BLaER1 treated with 17β-estradiol and CSF1 and Interleukin-3, amounts not matched to agents 10 nM and 100 nM (cell line): ENCODE data around the gene OGT.
A peak's percentile ranks its signal among the peaks of the same experiment; 100 is the strongest.

ENCODE experiments used
- H3K27ac ChIP-seq, 11 experiments: shearing (Covaris generic); formaldehyde crosslinking; 2 replicates each; pipeline ENCODE4 v1.8.1; 2022
- H3K27me3 ChIP-seq, 11 experiments: shearing (Covaris generic); formaldehyde crosslinking; 2 replicates each; pipeline ENCODE4 v1.8.1; 2022
- H3K36me3 ChIP-seq, 11 experiments: shearing (Covaris generic); formaldehyde crosslinking; 2 replicates each; pipeline ENCODE4 v1.8.1; 2022
- H3K4me1 ChIP-seq, 10 experiments: shearing (Covaris generic); formaldehyde crosslinking; 2 replicates each; pipeline ENCODE4 v1.8.1; 2022
- H3K4me2 ChIP-seq, 11 experiments: shearing (Covaris generic); formaldehyde crosslinking; 2 replicates each; pipeline ENCODE4 v1.8.1; 2022
- H3K4me3 ChIP-seq, 10 experiments: shearing (Covaris generic); formaldehyde crosslinking; 2 replicates each; pipeline ENCODE4 v1.8.1; 2022
- H3K9ac ChIP-seq, 11 experiments: shearing (Covaris generic); formaldehyde crosslinking; 2 replicates each; pipeline ENCODE4 v1.8.1; 2022
- H3K9me3 ChIP-seq, 11 experiments: shearing (Covaris generic); formaldehyde crosslinking; replicated peaks in 1 of 11; 2 replicates each; pipeline ENCODE4 v1.8.1; 2022
- H4K20me1 ChIP-seq, 11 experiments: shearing (Covaris generic); formaldehyde crosslinking; 2 replicates each; pipeline ENCODE4 v1.8.1; 2022
- Cebpa-rat ChIP-seq, 11 experiments: shearing (Covaris generic); IDR thresholded peaks; 2 replicates each; pipeline ENCODE4 v1.8.1; 2022

Gene OGT

DNA sequence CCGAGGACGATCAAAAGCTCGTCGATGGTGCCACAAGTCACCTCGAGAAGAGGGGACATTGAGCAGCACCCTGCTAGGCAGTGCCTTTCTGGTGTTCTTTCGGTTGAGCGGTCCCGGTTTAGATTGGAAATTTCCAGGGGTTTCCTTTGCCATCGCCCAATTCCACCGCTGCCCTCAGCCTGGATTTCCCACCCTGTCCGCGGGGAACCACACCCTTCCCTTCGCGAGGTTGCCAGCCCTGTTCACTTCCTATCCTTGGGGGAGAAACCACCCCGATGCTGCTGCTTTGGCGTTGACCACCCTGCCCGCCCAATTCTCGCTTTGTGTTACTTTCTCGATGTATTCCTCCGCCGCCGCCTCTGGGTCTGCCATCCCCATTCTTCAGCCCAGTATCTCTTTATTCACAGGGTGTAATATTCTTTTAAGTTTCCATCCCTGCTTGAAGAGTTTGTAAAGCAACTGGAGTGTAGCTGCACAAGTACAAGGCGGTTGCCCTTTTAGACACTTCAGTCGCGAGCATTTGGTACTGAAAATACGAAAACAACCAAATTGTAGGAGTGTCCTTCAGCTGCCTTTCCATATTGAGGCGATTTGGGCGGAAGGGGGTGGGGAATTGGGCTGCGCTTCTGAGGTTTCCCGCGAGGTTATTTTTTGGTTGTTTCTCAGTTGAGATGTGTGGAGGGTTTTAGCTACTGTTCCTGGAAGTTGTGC is 1.1 kb downstream of the OGT start:
- peaks cover 46 to 56% (median 51%) of the 10 kb centered on the region in 11 experiments for H4K20me1 ChIP-seq
- peaks cover 3 to 29% (median 18%) of the 10 kb centered on the region in 11 experiments; a peak in 13 of 22 replicates for H3K36me3 ChIP-seq
- peaks cover 9 to 41% (median 24%) of the 10 kb centered on the region in 10 experiments for H3K4me1 ChIP-seq
- H3K27ac ChIP-seq = peak overlapping the region; percentile 82 to 97 (median 94)
- peaks cover 15 to 74% (median 56%) of the 10 kb centered on the region in 11 experiments; a peak in 21 of 22 replicates for H3K27me3 ChIP-seq
- no peak for TF ChIP-seq Cebpa-rat (IDR thresholded peaks at IDR 0.05)
- H3K9ac ChIP-seq = peak overlapping the region; percentile 89 to 96 (median 93)
- peak overlapping the region; percentile 71 to 94 (median 84) for H3K4me3 ChIP-seq
- H3K4me2 ChIP-seq = peak overlapping the region; percentile 65 to 85 (median 78); a peak in 21 of 22 replicates
- H3K9me3 ChIP-seq = peaks cover 12 to 45% (median 25%) of the 10 kb centered on the region in 11 experiments; a peak in 20 of 22 replicates

DNA sequence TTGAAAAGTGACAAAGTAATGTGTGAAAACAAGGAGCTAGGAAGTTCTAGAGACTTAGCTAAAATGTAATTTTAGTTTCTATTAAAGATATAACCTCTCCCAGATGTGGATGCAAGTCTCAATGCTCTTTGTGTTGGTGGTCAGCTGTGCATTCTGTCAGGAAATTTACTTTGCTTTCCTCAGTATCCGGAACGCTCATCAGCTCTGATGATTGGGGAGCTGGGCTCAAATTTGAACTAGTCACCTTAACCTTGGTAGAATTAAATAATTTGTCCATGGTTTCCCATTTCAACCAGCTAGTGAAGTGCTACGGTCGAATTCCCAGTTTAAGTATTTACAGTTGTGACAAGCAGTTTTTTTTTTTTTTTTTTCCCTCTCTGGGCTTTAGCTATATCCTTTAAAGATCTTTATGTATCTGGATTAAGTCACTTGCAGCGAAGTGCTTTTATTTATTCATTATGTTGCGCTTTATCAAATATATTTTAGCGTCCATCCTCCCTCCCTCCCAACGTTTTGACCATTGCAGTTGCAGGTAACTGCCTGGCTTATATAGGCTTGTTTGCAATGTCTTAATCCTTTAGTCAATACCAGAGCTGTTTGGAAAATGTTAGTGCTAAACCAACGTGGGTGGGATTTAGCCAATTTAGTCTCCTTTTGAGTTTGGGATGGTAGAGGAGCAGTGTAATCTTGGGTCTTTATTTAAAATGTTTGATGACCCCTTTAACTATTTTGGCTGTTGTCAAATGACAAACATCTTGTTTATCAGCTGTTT is 2.1 kb downstream of the OGT start:
- Histone ChIP-seq H3K4me3 (peak overlapping the region; percentile 71 to 94 (median 84)), H3K9ac (peak overlapping the region; percentile 89 to 96 (median 93)), H3K4me1 (peaks cover 17 to 50% (median 32%) of the 10 kb centered on the region in 10 experiments), H3K27ac (peak overlapping the region; percentile 82 to 97 (median 94); a peak in 21 of 22 replicates), H3K36me3 (peaks cover 6 to 39% (median 27%) of the 10 kb centered on the region in 11 experiments; a peak in 15 of 22 replicates), H4K20me1 (peaks cover 56 to 66% (median 61%) of the 10 kb centered on the region in 11 experiments), H3K27me3 (peaks cover 13 to 79% (median 65%) of the 10 kb centered on the region in 11 experiments; a peak in 21 of 22 replicates), H3K9me3 (peaks cover 3 to 36% (median 16%) of the 10 kb centered on the region in 11 experiments; a peak in 18 of 22 replicates), H3K4me2 (peak overlapping the region; percentile 65 to 85 (median 78))
- no peak for TF ChIP-seq Cebpa-rat (IDR thresholded peaks at IDR 0.05)

DNA sequence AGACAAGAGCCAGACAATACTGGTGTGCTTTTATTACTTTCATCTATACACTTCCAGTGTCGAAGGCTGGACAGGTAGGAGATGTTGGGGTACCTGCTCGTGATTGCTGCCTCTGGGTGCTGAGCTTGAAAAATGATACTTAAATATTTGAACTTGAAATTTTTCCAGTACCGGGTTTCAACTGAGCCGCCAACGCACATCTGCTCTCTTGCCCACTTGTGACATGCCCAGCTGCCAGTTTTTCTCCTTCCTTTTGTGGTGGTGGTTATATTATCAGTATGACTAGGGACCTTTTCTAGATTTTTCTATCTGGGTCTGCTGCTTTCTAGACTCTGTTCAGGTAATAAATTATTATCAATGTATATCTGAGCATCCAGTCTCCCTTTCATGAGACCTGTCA is 3.4 kb downstream of the OGT start:
- Histone ChIP-seq H3K36me3 (peaks cover 6 to 44% (median 30%) of the 10 kb centered on the region in 11 experiments; a peak in 15 of 22 replicates), H4K20me1 (peaks cover 69 to 79% (median 74%) of the 10 kb centered on the region in 11 experiments), H3K4me1 (peaks cover 27 to 60% (median 43%) of the 10 kb centered on the region in 10 experiments), H3K9ac (peak overlapping the region in 7 of 11 experiments; percentile 6 to 89 (median 19); a peak in 7 of 22 replicates), H3K27me3 (peaks cover 13 to 87% (median 74%) of the 10 kb centered on the region in 11 experiments; a peak in 21 of 22 replicates), H3K4me3 (peak overlapping the region; percentile 71 to 94 (median 84); a peak in 16 of 20 replicates), H3K27ac (no peak overlapping the region), H3K9me3 (peaks cover 0 to 30% (median 10%) of the 10 kb centered on the region in 11 experiments; a peak in 11 of 22 replicates), H3K4me2 (peak overlapping the region; percentile 49 to 84 (median 73))
- no peak for TF ChIP-seq Cebpa-rat (IDR thresholded peaks at IDR 0.05)

DNA sequence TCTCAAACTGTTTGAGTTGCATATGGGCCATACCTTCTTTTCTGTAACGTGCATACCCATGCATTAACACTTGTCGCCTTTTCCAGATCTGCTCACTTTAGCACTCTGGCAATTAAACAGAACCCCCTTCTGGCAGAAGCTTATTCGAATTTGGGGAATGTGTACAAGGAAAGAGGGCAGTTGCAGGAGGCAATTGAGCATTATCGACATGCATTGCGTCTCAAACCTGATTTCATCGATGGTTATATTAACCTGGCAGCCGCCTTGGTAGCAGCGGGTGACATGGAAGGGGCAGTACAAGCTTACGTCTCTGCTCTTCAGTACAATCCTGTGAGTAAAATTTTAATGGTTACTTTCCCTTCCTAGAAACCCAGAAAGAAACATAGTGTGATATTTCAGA is 4.8 kb downstream of the OGT start:
- peaks cover 22 to 88% (median 80%) of the 10 kb centered on the region in 11 experiments; a peak in 21 of 22 replicates for H3K27me3 ChIP-seq
- peaks cover 29 to 65% (median 49%) of the 10 kb centered on the region in 10 experiments for H3K4me1 ChIP-seq
- no peak overlapping the region for H3K4me3 ChIP-seq
- no peak overlapping the region for H3K27ac ChIP-seq
- peaks cover 0 to 18% (median 8%) of the 10 kb centered on the region in 11 experiments; a peak in 11 of 22 replicates for H3K9me3 ChIP-seq
- TF ChIP-seq Cebpa-rat (IDR thresholded peaks at IDR 0.05) = no peak
- peak overlapping the region in 5 of 11 experiments; percentile 5 to 80 (median 12); a peak in 3 of 22 replicates for H3K4me2 ChIP-seq
- no peak overlapping the region for H3K9ac ChIP-seq
- peaks cover 84 to 94% (median 88%) of the 10 kb centered on the region in 11 experiments for H4K20me1 ChIP-seq
- H3K36me3 ChIP-seq = peaks cover 6 to 54% (median 30%) of the 10 kb centered on the region in 11 experiments; a peak in 15 of 22 replicates

DNA sequence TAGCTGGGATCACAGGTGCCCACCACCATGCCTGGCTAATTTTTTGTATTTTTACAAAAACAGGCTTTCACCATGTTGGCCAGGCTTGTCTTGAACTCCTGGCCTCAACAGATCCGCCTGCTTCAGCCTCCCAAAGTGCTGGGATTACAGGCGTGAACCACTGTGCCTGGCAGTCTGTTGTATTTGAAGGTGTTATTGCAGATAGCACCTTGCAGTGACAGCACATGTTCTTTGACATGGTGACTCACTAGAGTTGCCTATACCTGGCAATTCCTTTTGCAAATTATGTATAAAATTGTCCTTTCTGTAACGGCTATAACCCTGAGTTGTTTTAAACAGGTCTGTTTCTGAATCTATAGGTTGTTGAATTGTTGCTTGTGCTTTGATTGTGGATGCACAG is 7.9 kb downstream of the OGT start:
- Histone ChIP-seq H3K4me1 (peaks cover 29 to 86% (median 49%) of the 10 kb centered on the region in 10 experiments), H3K9ac (peak overlapping the region in 4 of 11 experiments; percentile 2 to 53 (median 48); a peak in 6 of 22 replicates), H3K4me3 (0 out of 20 replicates have a peak overlapping the region, but pooled peaks of 1 of the 10 experiments have one; percentile 9), H3K4me2 (peak overlapping the region; percentile 18 to 80 (median 63)), H4K20me1 (peaks cover 96 to 100% (median 100%) of the 10 kb centered on the region in 11 experiments), H3K27ac (peak overlapping the region in 9 of 11 experiments; percentile 2 to 77 (median 41); a peak in 10 of 22 replicates), H3K27me3 (peaks cover 34 to 96% (median 87%) of the 10 kb centered on the region in 11 experiments), H3K9me3 (no peaks in the 10 kb centered on the region), H3K36me3 (peaks cover 26 to 85% (median 57%) of the 10 kb centered on the region in 11 experiments)
- TF ChIP-seq Cebpa-rat (IDR thresholded peaks at IDR 0.05) = no peak

DNA sequence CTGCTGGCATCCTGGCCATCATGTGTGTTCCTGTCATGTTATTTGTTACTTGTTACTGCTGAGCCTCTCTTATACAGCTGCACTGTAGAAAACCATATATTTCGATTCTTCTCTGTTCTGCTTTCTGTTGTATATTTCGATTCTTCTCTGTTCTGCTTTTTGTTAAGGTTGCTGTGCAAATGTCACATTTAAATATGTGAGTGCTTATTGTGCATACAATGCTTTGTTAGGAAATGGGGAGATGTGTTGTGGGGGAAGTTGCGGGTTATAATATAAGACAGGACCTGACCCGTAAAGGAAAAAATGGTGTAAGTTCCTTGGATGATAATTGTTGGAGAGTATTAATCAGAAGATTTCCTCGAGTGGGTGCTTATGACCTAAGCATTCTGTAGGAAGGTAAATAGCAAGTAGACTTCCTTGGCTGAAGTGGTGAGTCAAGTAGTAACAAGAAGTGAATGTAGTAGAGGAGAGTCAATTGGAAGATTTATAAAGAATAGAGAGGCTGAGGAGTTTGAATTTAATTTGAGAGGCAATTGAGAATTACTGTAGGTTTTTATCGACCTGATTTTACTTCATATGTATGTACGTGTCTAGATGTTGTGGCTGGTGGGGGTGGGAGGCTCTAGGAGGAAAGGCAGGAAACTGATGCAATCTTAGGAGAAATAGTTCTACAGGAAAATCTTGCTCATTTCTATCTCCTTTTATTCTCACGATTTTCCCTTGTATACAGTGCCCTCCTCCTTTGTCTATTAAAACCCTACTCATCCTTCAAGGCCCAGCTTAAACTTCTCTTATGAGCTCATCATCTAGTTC is 8.5 kb downstream of the OGT start:
- Histone ChIP-seq H3K36me3 (peaks cover 33 to 87% (median 63%) of the 10 kb centered on the region in 11 experiments), H3K9ac (peak overlapping the region in 7 of 11 experiments; percentile 4 to 61 (median 41); a peak in 12 of 22 replicates), H3K4me2 (peak overlapping the region; percentile 18 to 80 (median 63)), H3K27ac (peak overlapping the region in 9 of 11 experiments; percentile 41 to 77 (median 60); a peak in 17 of 22 replicates), H4K20me1 (peaks cover 93 to 100% (median 100%) of the 10 kb centered on the region in 11 experiments), H3K27me3 (peaks cover 39 to 96% (median 87%) of the 10 kb centered on the region in 11 experiments), H3K4me1 (peaks cover 22 to 81% (median 44%) of the 10 kb centered on the region in 10 experiments), H3K4me3 (peak overlapping the region in 7 of 10 experiments; percentile 9 to 49 (median 40); a peak in 9 of 20 replicates), H3K9me3 (no peaks in the 10 kb centered on the region)
- no peak for TF ChIP-seq Cebpa-rat (IDR thresholded peaks at IDR 0.05)

DNA sequence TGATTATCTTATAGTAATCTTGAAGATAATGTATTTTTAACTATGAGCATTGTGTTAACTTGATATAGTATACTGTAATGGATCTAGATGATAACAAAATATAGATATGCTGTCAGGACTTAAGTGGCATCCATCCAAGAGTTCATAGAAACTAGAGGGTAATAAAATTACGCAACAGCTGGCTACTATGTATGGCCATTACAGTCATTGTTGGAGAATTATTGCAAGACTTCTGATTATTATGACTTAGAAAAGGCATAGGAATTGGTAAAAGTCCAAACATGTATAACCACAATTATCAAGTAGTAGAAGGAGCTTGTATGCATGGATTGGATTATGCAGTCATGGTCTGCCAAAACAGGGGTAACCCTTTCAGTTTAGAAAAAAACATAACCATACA is 9.5 kb downstream of the OGT start:
- Histone ChIP-seq H3K4me2 (peak overlapping the region in 9 of 11 experiments; percentile 48 to 75 (median 70); a peak in 15 of 22 replicates), H3K36me3 (peaks cover 42 to 88% (median 70%) of the 10 kb centered on the region in 11 experiments), H3K9me3 (no peaks in the 10 kb centered on the region), H3K27me3 (peaks cover 49 to 97% (median 91%) of the 10 kb centered on the region in 11 experiments), H4K20me1 (peaks cover 92 to 100% (median 100%) of the 10 kb centered on the region in 11 experiments), H3K9ac (no peak overlapping the region), H3K27ac (peak overlapping the region in 5 of 11 experiments; percentile 41 to 77 (median 66); a peak in 5 of 22 replicates), H3K4me1 (peaks cover 21 to 72% (median 42%) of the 10 kb centered on the region in 10 experiments), H3K4me3 (no peak overlapping the region; a peak in 1 of 20 replicates)
- TF ChIP-seq Cebpa-rat (IDR thresholded peaks at IDR 0.05) = peak in 2 of 11 experiments; percentile 59 to 63; a peak in 3 of 22 replicates
